ENCODE measurements around the gene TTBK2.
A peak's percentile ranks its signal among the peaks of the same experiment; 100 is the strongest.

Gene TTBK2

GRCh38 chr15:42724276-42724675 is 196.3 kb downstream of the TTBK2 start:
- DNase-seq: no peak

DNA sequence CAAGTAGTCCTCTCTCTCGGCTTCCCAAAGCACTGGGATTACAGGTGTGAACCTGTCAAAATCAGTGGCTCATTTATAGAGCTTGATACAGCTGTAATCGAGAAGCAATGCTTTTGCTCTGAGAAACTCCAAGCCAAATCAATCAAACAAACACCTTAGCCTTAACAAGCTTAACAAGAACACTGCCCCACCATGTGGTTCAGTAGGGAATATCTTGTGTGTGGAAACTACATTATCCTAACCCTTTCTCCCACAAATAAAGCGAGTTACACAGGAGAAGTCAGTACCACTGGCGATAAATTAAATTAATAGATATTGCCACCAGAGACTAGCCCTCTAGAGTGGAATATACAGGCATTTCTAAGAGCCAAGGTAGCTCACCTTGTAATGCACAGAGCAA is 197.5 kb downstream of the TTBK2 start:
- no peak for DNase-seq

DNA sequence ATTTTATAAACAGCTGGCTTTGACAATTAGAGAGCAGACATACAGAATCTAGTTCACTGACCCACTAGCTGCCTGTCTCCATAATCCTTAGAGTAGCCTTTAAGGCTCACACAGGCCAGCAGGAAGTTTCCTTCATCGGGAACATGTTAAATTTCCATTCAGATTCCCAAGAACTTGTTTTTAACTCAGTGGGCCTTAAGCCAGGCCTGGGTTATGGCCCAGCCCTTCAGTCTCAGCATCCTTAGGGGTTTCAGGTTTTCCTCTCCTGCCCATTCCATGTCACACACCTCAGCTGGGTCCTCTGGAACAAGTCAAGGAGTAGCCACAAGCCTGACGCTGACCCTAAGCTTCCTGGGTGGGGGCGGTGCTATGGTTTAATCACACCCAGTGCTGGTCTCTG is 198.7 kb downstream of the TTBK2 start:
- DNase-seq: no peak

DNA sequence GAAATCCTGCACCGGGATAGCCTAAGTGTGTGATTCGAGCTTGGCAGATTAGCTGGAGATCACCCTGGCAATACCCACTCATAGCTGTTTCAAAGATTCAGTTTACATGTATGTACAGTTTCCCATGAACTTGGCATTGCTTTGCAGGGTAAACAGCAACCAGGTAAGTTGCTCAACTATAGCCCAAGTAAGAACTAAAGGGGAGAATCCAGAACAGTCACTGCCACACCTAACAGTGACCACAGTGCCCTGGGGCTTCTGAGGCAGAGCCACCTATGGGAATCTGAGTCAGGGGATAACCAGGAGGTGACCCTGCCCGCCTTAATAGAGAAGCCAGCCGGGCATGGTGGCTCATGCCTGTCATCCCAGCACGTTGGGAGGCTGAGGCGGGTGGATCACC is 199.6 kb downstream of the TTBK2 start:
- no peak for DNase-seq

GRCh38 chr15:42720071-42720470 is 200.5 kb downstream of the TTBK2 start:
- DNase-seq: no peak

DNA sequence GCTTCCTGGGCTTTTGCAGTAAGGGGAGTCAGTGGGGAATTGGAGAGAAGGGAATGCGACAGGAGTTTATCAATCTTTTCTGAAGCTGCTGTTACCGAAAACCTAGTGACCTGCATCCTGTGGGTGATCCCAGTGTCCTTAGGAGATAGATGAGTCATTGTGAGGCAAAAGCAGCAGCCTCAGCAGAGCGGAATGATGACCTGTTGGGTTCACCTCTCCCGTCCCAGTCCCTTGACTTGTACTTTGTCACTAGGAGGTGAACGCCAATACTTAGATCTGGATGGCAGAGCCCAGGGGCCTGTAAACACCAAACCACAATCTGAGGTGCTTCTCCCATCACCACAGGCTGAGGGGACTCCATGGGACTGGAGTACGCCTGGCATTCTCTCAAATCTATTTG is 201.5 kb downstream of the TTBK2 start:
- DNase-seq: no peak

DNA sequence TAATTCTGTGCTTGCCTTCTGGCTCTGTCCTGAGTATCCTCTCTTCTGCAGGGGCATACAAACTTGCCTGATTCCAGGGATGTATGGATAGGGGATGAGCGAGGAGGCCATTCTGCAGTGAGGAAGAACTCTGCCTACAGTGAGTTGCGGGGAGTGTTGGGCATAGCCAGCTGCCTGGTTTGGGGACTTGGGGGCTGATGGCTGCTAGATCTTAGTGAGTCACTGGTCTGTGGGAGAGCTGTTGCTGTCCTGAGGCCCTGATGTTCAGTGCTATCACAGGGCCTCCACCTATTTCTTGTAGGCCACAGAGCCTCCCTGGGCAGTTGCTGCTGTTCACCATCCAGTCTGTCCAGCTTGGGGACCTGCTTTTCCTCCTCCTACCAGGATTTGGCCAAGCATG is 204.0 kb downstream of the TTBK2 start:
- DNase-seq: no peak

DNA sequence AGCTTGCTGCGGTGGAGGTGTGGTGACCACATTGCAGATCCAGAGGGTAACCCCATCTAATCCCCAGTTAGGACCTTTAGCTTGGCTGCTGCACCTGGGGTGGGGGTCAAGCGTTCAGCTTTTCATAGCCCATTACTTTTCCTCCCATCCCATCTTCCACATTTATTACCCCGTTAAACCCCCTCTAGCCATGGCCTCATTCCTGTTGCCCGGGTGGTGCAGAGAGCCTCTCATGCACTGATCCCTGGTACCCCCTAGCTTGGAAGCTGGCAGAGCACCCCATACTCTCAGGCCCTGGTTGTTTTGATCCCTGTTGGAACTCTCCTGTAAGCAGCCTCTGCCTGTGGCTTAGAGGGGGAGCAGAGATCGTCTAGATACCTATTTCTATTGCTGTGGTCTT is 204.5 kb downstream of the TTBK2 start:
- no peak for DNase-seq

DNA sequence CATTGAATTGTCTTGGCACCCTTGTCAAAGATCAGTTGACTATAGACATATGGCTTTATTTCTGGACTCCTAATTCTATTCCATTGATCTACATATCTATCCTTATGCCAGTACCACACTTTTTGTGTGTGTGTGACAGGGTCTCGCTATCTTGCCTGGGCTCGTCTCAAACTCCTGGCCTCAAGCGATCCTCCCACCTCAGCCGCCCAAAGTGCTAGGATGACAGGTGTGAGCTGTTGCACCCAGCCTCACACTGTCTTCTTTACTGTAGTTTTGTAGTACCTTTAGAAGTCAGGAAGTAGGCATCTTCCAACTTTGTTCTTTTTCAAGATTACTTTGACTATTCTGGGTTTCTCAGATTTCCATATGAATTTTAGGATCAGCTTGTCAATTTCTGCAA is 208.0 kb downstream of the TTBK2 start:
- DNase-seq: no peak

DNA sequence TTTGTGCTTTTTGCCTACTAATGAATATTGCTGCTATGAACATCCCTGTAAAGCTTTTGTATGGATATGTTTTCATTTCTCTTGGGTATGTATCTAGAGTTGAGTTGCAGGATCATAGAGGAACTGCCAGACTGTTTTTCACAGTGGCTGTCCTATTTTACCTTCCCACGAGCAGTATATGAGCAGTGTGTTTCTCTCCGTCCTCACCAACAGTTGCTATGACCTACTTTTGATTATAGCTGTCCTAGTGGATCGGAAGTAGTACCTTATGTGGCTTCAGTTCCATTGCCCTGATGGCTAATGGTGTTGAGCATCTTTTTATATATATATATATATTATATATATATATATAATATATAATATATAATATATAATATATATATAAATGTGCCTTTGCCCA is 208.8 kb downstream of the TTBK2 start:
- DNase-seq: no peak

GRCh38 chr15:42710662-42711061 is 209.9 kb downstream of the TTBK2 start:
- no peak for DNase-seq

DNA sequence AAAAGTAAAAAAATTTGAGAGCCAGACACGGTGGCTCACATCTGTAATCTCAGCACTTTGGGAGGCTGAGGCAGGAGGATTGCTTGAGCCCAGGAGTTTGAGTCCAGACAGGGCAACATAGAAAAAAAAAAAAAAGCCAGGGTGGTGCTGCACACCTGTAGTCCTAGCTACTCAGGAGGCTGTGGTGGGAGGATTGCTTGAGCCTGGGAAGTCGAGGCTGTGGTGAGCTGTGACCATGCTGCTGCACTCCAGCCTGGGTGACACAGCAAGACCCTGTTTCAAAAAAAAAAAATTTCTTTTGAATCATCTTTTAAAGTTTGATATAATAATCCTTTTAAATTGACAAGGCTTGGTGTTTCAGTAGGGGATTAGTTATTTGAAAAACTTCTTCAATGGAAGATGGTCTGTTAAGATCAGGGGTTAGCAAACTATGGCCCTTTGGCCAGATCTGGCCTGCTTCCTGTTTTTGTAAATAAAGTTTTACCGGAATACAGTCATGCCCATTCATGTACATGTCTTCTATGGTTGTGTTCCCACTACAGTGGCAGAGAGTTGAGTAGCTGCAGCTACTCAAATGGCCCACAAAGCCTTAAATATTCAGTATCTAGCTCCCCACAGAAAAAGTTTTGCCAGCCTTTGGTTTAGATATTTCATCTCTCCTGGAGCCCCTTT is 212.6 kb downstream of the TTBK2 start:
- no peak for DNase-seq

DNA sequence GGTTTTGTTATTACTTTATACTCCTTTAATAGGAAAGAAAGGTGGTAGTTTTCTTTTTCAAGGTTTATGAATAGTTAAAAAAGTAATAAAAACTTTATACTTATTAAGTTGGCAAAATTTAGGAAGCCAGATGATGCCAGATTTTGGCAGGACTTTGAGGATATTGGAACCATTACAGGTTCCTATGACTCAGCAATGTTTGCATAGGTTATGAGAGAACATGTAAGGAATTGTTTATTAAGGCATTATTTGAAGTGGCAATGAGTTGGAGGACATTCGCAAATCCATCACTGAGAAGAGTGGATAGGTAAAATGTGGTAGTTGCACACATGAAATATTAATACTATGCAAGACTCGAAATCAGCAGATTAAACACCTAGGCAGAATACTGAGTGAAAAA is 213.5 kb downstream of the TTBK2 start:
- no peak for DNase-seq

GRCh38 chr15:42705336-42705735 is 215.2 kb downstream of the TTBK2 start:
- no peak for DNase-seq

DNA sequence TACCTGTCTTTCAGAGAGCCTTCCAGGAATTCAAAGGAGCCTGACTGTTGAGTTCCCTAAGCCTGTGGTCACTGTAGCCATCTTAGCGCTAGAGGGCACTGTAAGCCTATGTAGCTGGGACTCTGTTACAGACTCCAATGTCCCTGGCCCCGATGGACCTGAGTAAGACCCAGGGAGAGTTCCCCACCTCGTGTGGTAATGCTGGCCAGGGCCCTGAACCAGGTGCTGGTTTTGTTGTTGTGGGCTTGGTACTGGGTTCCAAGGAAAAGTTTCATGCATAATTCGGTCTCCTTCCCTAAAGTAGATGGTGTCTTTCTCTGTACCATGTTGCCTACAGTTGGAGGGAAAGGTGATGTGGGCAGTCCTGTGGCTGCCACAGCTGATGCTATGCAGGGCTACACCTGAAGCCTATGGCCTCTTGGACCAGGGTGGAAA is 216.1 kb downstream of the TTBK2 start:
- DNase-seq: peak; percentile 70

DNA sequence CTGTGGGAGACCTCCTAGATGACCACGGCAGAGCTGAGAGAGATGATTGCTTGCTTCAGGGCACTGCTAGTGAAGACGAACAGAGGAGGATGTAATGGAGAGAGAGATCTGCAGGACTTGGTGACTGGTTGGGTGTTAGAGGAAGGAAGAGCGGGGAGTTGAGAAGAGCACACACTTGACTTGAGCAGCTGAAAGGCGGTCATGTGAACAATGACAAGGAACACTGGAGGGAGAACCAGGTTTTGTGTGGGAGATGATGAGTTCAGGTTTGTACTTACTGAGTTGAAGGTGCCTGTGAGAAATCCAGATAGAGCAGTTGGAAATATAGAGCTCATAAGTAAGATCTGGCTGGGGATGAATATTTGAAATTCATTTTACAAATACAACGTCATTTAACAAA is 224.0 kb downstream of the TTBK2 start:
- DNase-seq: no peak

- no peak for DNase-seq
These were observed 225.0 kb downstream of the TTBK2 start for GRCh38 chr15:42695527-42696071.

GRCh38 chr15:42694398-42694797 is 226.2 kb downstream of the TTBK2 start:
- no peak for DNase-seq

- no peak for DNase-seq
These were observed 226.6 kb downstream of the TTBK2 start for GRCh38 chr15:42693942-42694341.

- DNase-seq: no peak
These were observed 227.1 kb downstream of the TTBK2 start for GRCh38 chr15:42693496-42693895.

DNA sequence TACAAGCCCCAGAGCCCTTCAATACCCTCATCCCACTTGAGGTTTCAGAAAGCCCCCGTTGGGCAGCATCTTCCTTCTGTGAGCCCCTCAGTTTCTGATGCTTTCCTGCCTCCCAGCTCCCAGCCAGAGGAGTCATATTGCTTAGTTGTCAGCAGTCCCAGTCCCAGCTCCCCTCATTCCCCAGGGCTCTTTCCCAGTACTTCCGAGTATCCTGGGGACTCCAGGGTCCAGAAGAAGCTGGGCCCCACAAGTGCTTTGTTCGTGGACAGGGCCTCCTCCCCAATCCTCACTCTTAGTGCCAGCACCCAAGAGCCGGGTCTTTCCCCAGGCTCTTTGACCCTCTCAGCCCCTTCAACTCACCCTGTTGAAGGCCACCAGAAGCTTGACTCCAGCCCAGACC is 227.6 kb downstream of the TTBK2 start:
- no peak for DNase-seq

DNA sequence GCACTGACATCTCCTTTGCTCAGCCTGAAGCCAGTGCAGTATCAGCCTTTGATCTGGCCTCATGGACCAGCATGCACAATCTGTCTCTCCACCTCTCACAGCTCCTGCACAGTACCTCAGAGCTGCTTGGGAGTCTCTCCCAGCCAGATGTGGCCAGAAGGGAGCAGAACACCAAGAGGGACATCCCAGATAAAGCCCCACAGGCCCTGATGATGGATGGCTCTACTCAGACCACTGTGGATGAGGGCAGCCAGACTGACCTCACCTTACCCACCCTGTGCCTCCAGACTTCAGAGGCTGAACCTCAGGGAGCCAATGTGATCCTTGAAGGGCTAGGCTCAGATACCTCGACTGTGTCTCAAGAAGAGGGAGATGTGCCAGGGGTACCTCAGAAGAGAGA is 228.0 kb downstream of the TTBK2 start:
- no peak for DNase-seq

GRCh38 chr15:42691770-42692169 is 228.8 kb downstream of the TTBK2 start:
- no peak for DNase-seq

DNA sequence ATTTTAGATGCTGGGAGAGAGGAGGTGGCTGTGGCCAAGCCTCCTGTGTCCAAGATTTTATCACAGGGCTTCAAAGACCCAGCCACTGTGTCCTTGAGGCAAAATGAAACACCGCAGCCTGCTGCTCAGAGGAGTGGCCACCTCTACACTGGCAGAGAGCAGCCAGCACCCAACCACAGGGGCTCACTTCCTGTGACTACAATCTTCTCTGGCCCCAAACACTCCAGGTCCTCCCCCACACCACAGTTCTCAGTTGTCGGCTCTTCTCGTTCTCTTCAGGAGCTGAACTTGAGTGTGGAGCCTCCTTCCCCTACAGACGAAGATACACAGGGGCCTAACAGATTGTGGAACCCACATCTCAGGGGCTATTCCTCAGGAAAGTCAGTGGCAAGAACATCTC is 229.3 kb downstream of the TTBK2 start:
- no peak for DNase-seq

All from retina (tissue), 1 donor.